H1 (cell line): Measurements from ENCODE around the gene MOV10L1. TPM values are rescaled to one million over a fixed set of nuclear protein-coding genes. Genes with fewer than 3 reads are reported as not detected.

ENCODE experiments used
- CTCF ChIA-PET: fragments of 300-600 bp; sonication (Branson Sonifier 250); formaldehyde crosslinking; loops from one replicate; lab custom pipeline; 2021; ENCODE audit not compliant: partially characterized antibody; lab: Charles Lee
- POLR2A ChIA-PET: fragments of 300-600 bp; sonication (Branson Sonifier 250); formaldehyde crosslinking; loops from one replicate; lab custom pipeline; 2021; ENCODE audit warnings: inconsistent platforms; ENCODE audit not compliant: partially characterized antibody; lab: Charles Lee
- DNase-seq, 2 experiments: peaks; one replicate each; pipeline versions ENCODE4 v3.0.0 to v3.0.0-alpha.2; 2010 to 2022; ENCODE audit warnings: low spot score in 2 of 2, low read depth in 1 of 2, mixed read lengths in 1 of 2
- FAIRE-seq: peaks from 2 replicates; lab custom pipeline; 2011; peaks lifted over from hg19 to GRCh38; lab: Jason Lieb, UNC
- H2AFZ ChIP-seq: 2 replicates; pipeline ENCODE4 v1.8.1; 2012; ENCODE audit warnings: low read length, inconsistent platforms
- H2AK5ac ChIP-seq: 2 replicates; pipeline ENCODE4 v1.6.1; 2013; ENCODE audit warnings: low read depth, low read length
- H2BK120ac ChIP-seq: replicated peaks from 2 replicates; pipeline ENCODE3; 2013; ENCODE audit warnings: low read depth, low read length, inconsistent platforms
- H2BK12ac ChIP-seq: 2 replicates; pipeline ENCODE4 v1.6.1; 2013; ENCODE audit warnings: low read depth, low read length
- H2BK15ac ChIP-seq: 2 replicates; pipeline ENCODE4 v1.6.1; 2013; ENCODE audit warnings: low read length
- H2BK20ac ChIP-seq: 2 replicates; pipeline ENCODE4 v1.6.1; 2013; ENCODE audit warnings: low read length
- H2BK5ac ChIP-seq: 2 replicates; pipeline ENCODE4 v1.6.1; 2013; ENCODE audit warnings: low read depth, low read length
- H3K14ac ChIP-seq: 2 replicates; pipeline ENCODE4 v1.6.1; 2013; ENCODE audit warnings: inconsistent platforms; ENCODE audit not compliant: insufficient read length
- H3K18ac ChIP-seq: 2 replicates; pipeline ENCODE4 v1.6.1; 2013; ENCODE audit warnings: low read length; ENCODE audit errors: extremely low read depth
- H3K23ac ChIP-seq: 2 replicates; pipeline ENCODE4 v1.6.1; 2013; ENCODE audit warnings: inconsistent platforms; ENCODE audit not compliant: insufficient read length
- H3K23me2 ChIP-seq: 2 replicates; pipeline ENCODE4 v1.6.1; 2013; ENCODE audit warnings: low read depth, low read length
- H3K27ac ChIP-seq: 2 replicates; pipeline ENCODE4 v1.6.1; 2011; ENCODE audit warnings: low read depth, low read length, inconsistent platforms
- H3K27me3 ChIP-seq, 4 experiments: replicated peaks in 1 of 4; 1 replicate in 1 of 4; 2 replicates in 3 of 4; pipeline versions ENCODE4 v1.6.1 to v1.8.1; 2011 to 2013; ENCODE audit warnings: low read length in 3 of 4, mild to moderate bottlenecking in 3 of 4, inconsistent platforms in 2 of 4, mixed read lengths in 2 of 4, moderate library complexity in 1 of 4; ENCODE audit not compliant: control insufficient read depth in 3 of 4, insufficient read depth in 3 of 4; ENCODE audit errors: extremely low read depth in 1 of 4
- H3K36me3 ChIP-seq, 4 experiments: 2 replicates each; pipeline versions ENCODE4 v1.6.1 to v1.8.1; 2011 to 2013; ENCODE audit warnings: mild to moderate bottlenecking in 4 of 4, low read length in 3 of 4, moderate library complexity in 2 of 4, control low read depth in 1 of 4, inconsistent platforms in 1 of 4; ENCODE audit not compliant: insufficient read depth in 4 of 4, control insufficient read depth in 2 of 4
- H3K4ac ChIP-seq: replicated peaks from 2 replicates; pipeline ENCODE3; 2013; ENCODE audit warnings: low read length, low read depth, mixed read lengths, inconsistent platforms; ENCODE audit not compliant: insufficient read length
- H3K4me1 ChIP-seq, 4 experiments: replicated peaks in 1 of 4; 1 replicate in 1 of 4; 2 replicates in 3 of 4; pipeline versions ENCODE4 v1.6.1 to v1.8.1; 2011 to 2013; ENCODE audit warnings: low read length in 3 of 4, inconsistent platforms in 2 of 4, mixed read lengths in 1 of 4; ENCODE audit not compliant: insufficient read depth in 4 of 4, control insufficient read depth in 3 of 4
- H3K4me2 ChIP-seq, 2 experiments: 2 replicates each; pipeline versions ENCODE4 v1.6.1 to v1.8.1; 2011 to 2013; ENCODE audit warnings: low read depth in 2 of 2, low read length in 2 of 2, control low read depth in 1 of 2, inconsistent platforms in 1 of 2, mild to moderate bottlenecking in 1 of 2; ENCODE audit not compliant: insufficient read depth in 1 of 2
- H3K4me3 ChIP-seq, 4 experiments: fragments of 200-600, 300-600 bp in 1 of 4; sonication (generic), shearing (Covaris generic), sonication (Bioruptor Twin) in 1 of 4; 2 replicates each; pipeline versions ENCODE4 v1.5.1 to v1.8.1; 2011 to 2016; ENCODE audit warnings: low read length in 4 of 4, low read depth in 3 of 4, control low read depth in 2 of 4, inconsistent platforms in 2 of 4, mild to moderate bottlenecking in 2 of 4, mixed read lengths in 1 of 4, moderate library complexity in 1 of 4; ENCODE audit not compliant: insufficient read depth in 2 of 4; ENCODE audit errors: extremely low read depth in 1 of 4
- H3K56ac ChIP-seq: replicated peaks from 2 replicates; pipeline ENCODE3; 2013; ENCODE audit warnings: low read depth, mild to moderate bottlenecking, mixed read lengths, low read length, inconsistent platforms; ENCODE audit not compliant: insufficient read length
- H3K79me1 ChIP-seq: 2 replicates; pipeline ENCODE4 v1.6.1; 2013; ENCODE audit warnings: low read depth, low read length, control low read depth
- H3K79me2 ChIP-seq, 2 experiments: 2 replicates each; pipeline versions ENCODE4 v1.6.1 to v1.8.1; 2012 to 2013; ENCODE audit warnings: low read length in 2 of 2, mild to moderate bottlenecking in 2 of 2, inconsistent platforms in 1 of 2; ENCODE audit not compliant: insufficient read depth in 2 of 2, control insufficient read depth in 1 of 2
- H3K9ac ChIP-seq, 4 experiments: replicated peaks in 1 of 4; 1 replicate in 1 of 4; 2 replicates in 3 of 4; pipeline versions ENCODE4 v1.6.1 to v1.8.1; 2011 to 2013; ENCODE audit warnings: low read depth in 3 of 4, low read length in 3 of 4, control low read depth in 2 of 4, mild to moderate bottlenecking in 2 of 4, moderate library complexity in 2 of 4, inconsistent platforms in 1 of 4; ENCODE audit errors: extremely low read depth in 1 of 4
- H3K9me3 ChIP-seq, 2 experiments: 2 replicates each; pipeline versions ENCODE4 v1.6.1 to v1.8.1; 2012 to 2013; ENCODE audit warnings: mild to moderate bottlenecking in 2 of 2, moderate library complexity in 2 of 2, control low read depth in 1 of 2, inconsistent platforms in 1 of 2, low read depth in 1 of 2, low read length in 1 of 2, mixed read lengths in 1 of 2; ENCODE audit not compliant: insufficient read depth in 2 of 2
- H4K20me1 ChIP-seq, 2 experiments: replicated peaks in 1 of 2; 2 replicates each; pipeline versions ENCODE3 to v1.8.1; 2011 to 2013; ENCODE audit warnings: inconsistent platforms in 2 of 2, low read length in 2 of 2, mild to moderate bottlenecking in 1 of 2; ENCODE audit not compliant: insufficient read depth in 2 of 2, control insufficient read depth in 1 of 2
- H4K5ac ChIP-seq: 2 replicates; pipeline ENCODE4 v1.6.1; 2013; ENCODE audit warnings: low read length, low read depth, mixed read lengths, inconsistent platforms; ENCODE audit not compliant: insufficient read length
- H4K8ac ChIP-seq: 2 replicates; pipeline ENCODE4 v1.8.0; 2013; ENCODE audit warnings: mild to moderate bottlenecking, moderate library complexity, low read length, inconsistent platforms; ENCODE audit not compliant: insufficient read depth; ENCODE audit errors: extremely low read depth
- H4K91ac ChIP-seq: replicated peaks from 2 replicates; pipeline ENCODE3; 2013; ENCODE audit warnings: low read length, mixed read lengths, inconsistent platforms; ENCODE audit not compliant: insufficient read length
- ASH2L ChIP-seq: fragments of 200-600, 300-600 bp; sonication (generic); IDR thresholded peaks from one replicate; pipeline ENCODE4 v1.7.1; 2017; ENCODE audit warnings: low read length
- BACH1 ChIP-seq: IDR thresholded peaks from 2 replicates; pipeline ENCODE4 v1.6.1; 2012; ENCODE audit warnings: low read length, improper control_type of control experiment
- BCL11A ChIP-seq, 2 experiments: IDR thresholded peaks; one replicate each; pipeline ENCODE4 v1.6.1; 2011; ENCODE audit warnings: low read depth in 2 of 2, low read length in 2 of 2, mild to moderate bottlenecking in 2 of 2
- CEBPB ChIP-seq: IDR thresholded peaks from 2 replicates; pipeline ENCODE4 v1.6.1; 2012; ENCODE audit warnings: low read depth, low read length
- CREB1 ChIP-seq: IDR thresholded peaks from 2 replicates; pipeline ENCODE4 v1.6.1; 2012; ENCODE audit warnings: inconsistent platforms
- KDM1A ChIP-seq: fragments of 200-600, 300-600 bp; sonication (generic); IDR thresholded peaks from 2 replicates; pipeline ENCODE4 v1.7.1; 2016; ENCODE audit warnings: mild to moderate bottlenecking, low read length, borderline replicate concordance
- NRF1 ChIP-seq: IDR thresholded peaks from 2 replicates; pipeline ENCODE4 v1.6.1; 2011; ENCODE audit warnings: mild to moderate bottlenecking, low read depth, low read length, improper control_type of control experiment
- RBBP5 ChIP-seq: IDR thresholded peaks from 2 replicates; pipeline ENCODE4 v1.7.1; 2012; ENCODE audit warnings: low read depth, mild to moderate bottlenecking, inconsistent platforms, low read length, moderate library complexity, borderline replicate concordance
- RXRA ChIP-seq: IDR thresholded peaks from 2 replicates; pipeline ENCODE4 v1.6.1; 2011; ENCODE audit warnings: low read depth, mild to moderate bottlenecking, low read length, moderate library complexity; ENCODE audit not compliant: insufficient read depth
- WGBS, 2 experiments: shearing (Covaris generic) in 1 of 2; methylation state at CpG; one replicate each; pipeline versions ENCODE4 v1.1.6 to v1.1.7; 2013 to 2015; ENCODE audit warnings: low lambda C conversion rate in 2 of 2, mixed read lengths in 2 of 2, inconsistent platforms in 1 of 2, low coverage in 1 of 2, missing lambda C conversion rate in 1 of 2; ENCODE audit not compliant: insufficient replicate concordance in 2 of 2, insufficient coverage in 1 of 2, insufficient read length in 1 of 2; ENCODE audit errors: extremely low coverage in 1 of 2, missing lambda C conversion rate in 1 of 2; 5-methylcytosine and 5-hydroxymethylcytosine counted together
- polyA plus RNA-seq, 7 experiments: library from polyadenylated mRNA; depleted of rRNA in 3 of 7; stranded (reverse) in 5 of 7; unstranded in 2 of 7; fragments of >200 nt in 5 of 7; fragments of 200-250 nt in 2 of 7; gene quantifications; 1 replicate in 5 of 7; 2 replicates in 1 of 7; 4 replicates in 1 of 7; pipeline versions ENCODE4 v1.2.1 to v1.2.3, GENCODE V29; 2011 to 2013; ENCODE audit warnings: missing spikeins in 2 of 7, mixed read lengths in 2 of 7
- total RNA-seq: library from RNA; stranded (reverse); fragmentation: NEBNext Ultra II Directional; extraction: Animal tissue kit (Norgen Biotek cat#: 25700); gene quantifications from 2 replicates; pipeline ENCODE4 v1.2.1, GENCODE V29; 2021
- TF ChIP-seq, protein P1 (sequence below): IDR thresholded peaks from 2 replicates; pipeline ENCODE4 v1.6.1; 2012; ENCODE audit warnings: low read length, inconsistent platforms
- TF ChIP-seq, protein P2 (sequence below), 3 experiments: IDR thresholded peaks; 1 replicate in 2 of 3; 2 replicates in 1 of 3; pipeline versions ENCODE4 v1.5.1 to v1.6.1; 2011; ENCODE audit warnings: low read length in 3 of 3, mild to moderate bottlenecking in 3 of 3, inconsistent platforms in 2 of 3, low read depth in 1 of 3, moderate library complexity in 1 of 3; ENCODE audit not compliant: insufficient read depth in 1 of 3; ENCODE audit errors: control extremely low read depth in 1 of 3

Gene MOV10L1
- total and polyA plus RNA-seq, 2 of the 8 experiments (the other 6 are each of a cell fraction or from before 2014, with no cell fraction given), result 0.32 TPM; not detected in 1

DNA sequence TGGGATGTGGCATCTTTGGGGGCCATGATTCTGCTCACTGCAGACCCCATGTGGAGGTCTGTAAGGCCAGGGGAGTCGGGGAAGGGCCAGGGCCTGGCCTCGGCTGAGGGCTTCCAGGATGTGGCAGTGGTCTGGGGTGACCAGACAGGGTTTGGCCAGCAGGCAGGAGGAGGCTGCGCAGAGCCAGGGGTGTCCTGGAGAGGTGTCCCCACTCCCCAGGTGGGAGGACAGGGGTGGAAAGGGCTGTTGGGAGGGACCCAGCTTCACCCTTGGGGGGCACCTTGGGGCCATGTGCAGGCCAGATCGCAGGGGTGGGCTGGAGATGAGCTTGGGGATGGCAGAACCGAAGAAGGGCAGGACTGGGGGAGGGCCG is 84.2 kb downstream of the MOV10L1 start:
- ChIA-PET CTCF (no interaction called here), POLR2A (no interaction called here)
- no peak overlapping the region for H4K91ac ChIP-seq
- H3K36me3 ChIP-seq, result no peaks in the 10 kb centered on the region
- peaks cover 0 to 13% (median 2%) of the 10 kb centered on the region in 4 experiments; a peak in 4 of 7 replicates for H3K4me1 ChIP-seq
- no peak overlapping the region for H2BK15ac ChIP-seq
- H3K9me3 ChIP-seq, result no peaks in the 10 kb centered on the region
- H2BK120ac ChIP-seq, result no peak overlapping the region
- 93% methylated on average over 4 of the region's 6 CpGs; no CpG with 5 or more reads in 1 of the 2 experiments for WGBS, 2 experiments
- H3K4me3 ChIP-seq, result no peak overlapping the region
- no peaks in the 10 kb centered on the region; the same call in 1 of the 2 replicates for H3K79me1 ChIP-seq
- H3K4me2 ChIP-seq, result no peak overlapping the region
- H3K18ac ChIP-seq, result no peak overlapping the region
- no peak overlapping the region for H2BK5ac ChIP-seq
- no peak overlapping the region for H2AFZ ChIP-seq
- H3K9ac ChIP-seq, result no peak overlapping the region
- H3K4ac ChIP-seq, result no peak overlapping the region
- no peak overlapping the region for H2BK12ac ChIP-seq
- H2BK20ac ChIP-seq, result no peak overlapping the region
- H3K23ac ChIP-seq, result no peak overlapping the region
- H4K5ac ChIP-seq, result no peak overlapping the region
- FAIRE-seq, result no peak
- H3K79me2 ChIP-seq, result no peaks in the 10 kb centered on the region
- H4K20me1 ChIP-seq, result peaks cover 0 to 3% of the 10 kb centered on the region in 2 experiments
- DNase-seq, result no peak
- H3K56ac ChIP-seq, result no peak overlapping the region
- no peak overlapping the region for H3K27ac ChIP-seq
- no peak overlapping the region for H3K14ac ChIP-seq
- H4K8ac ChIP-seq, result no peak overlapping the region
- H3K27me3 ChIP-seq, result peaks cover 2 to 22% (median 12%) of the 10 kb centered on the region in 4 experiments; a peak in 6 of 7 replicates
- peaks cover 5% of the 10 kb centered on the region; the same call in 1 of the 2 replicates for H3K23me2 ChIP-seq
- H2AK5ac ChIP-seq, result no peak overlapping the region
- no peak for TF ChIP-seq BCL11A (IDR thresholded peaks at IDR 0.05; ENCODE audit: low read depth in 2 of 2, low read length in 2 of 2)
- TF ChIP-seq, protein P1, sequence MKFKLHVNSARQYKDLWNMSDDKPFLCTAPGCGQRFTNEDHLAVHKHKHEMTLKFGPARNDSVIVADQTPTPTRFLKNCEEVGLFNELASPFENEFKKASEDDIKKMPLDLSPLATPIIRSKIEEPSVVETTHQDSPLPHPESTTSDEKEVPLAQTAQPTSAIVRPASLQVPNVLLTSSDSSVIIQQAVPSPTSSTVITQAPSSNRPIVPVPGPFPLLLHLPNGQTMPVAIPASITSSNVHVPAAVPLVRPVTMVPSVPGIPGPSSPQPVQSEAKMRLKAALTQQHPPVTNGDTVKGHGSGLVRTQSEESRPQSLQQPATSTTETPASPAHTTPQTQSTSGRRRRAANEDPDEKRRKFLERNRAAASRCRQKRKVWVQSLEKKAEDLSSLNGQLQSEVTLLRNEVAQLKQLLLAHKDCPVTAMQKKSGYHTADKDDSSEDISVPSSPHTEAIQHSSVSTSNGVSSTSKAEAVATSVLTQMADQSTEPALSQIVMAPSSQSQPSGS, result no peak
- TF ChIP-seq RBBP5, result no peak
- TF ChIP-seq CEBPB, result no peak
- no peak for TF ChIP-seq NRF1
- no peak for TF ChIP-seq CREB1
- TF ChIP-seq, protein P2, sequence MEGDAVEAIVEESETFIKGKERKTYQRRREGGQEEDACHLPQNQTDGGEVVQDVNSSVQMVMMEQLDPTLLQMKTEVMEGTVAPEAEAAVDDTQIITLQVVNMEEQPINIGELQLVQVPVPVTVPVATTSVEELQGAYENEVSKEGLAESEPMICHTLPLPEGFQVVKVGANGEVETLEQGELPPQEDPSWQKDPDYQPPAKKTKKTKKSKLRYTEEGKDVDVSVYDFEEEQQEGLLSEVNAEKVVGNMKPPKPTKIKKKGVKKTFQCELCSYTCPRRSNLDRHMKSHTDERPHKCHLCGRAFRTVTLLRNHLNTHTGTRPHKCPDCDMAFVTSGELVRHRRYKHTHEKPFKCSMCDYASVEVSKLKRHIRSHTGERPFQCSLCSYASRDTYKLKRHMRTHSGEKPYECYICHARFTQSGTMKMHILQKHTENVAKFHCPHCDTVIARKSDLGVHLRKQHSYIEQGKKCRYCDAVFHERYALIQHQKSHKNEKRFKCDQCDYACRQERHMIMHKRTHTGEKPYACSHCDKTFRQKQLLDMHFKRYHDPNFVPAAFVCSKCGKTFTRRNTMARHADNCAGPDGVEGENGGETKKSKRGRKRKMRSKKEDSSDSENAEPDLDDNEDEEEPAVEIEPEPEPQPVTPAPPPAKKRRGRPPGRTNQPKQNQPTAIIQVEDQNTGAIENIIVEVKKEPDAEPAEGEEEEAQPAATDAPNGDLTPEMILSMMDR (IDR thresholded peaks at IDR 0.05; ENCODE audit: control extremely low read depth in 1 of 3, insufficient read depth in 1 of 3, low read depth in 1 of 3, low read length in 3 of 3), result no peak
- no peak for TF ChIP-seq BACH1
- no peak for TF ChIP-seq ASH2L
- TF ChIP-seq RXRA, result no peak
- TF ChIP-seq KDM1A, result no peak
